Measurements from ENCODE around the gene MCC. TPM values are rescaled to one million over a fixed set of nuclear protein-coding genes. Genes with fewer than 3 reads are reported as not detected.

Gene MCC
- total RNA-seq, 4 donors from 2014 or later, result 6.8 to 11.9 (median 9.0) TPM

GRCh38 chr5:113047234-113047633 is 441.0 kb downstream of the MCC start:
- H3K4me1 ChIP-seq, result no peaks in the 10 kb centered on the region
- H3K36me3 ChIP-seq, result no peaks in the 10 kb centered on the region
- intact Hi-C loops (cut with DNase I; ENCODE audit: low total_unique reads), result no loop called here
- no peak overlapping the region for H3K27ac ChIP-seq
- H3K4me3 ChIP-seq, result no peak overlapping the region
- DNase-seq (no peak), ATAC-seq (no peak)
- TF ChIP-seq POLR2A (IDR thresholded peaks at IDR 0.05) (no peak), CTCF (IDR thresholded peaks at IDR 0.05 in 4 of 5, conservative IDR thresholded peaks at IDR 0.05 in 1 of 5) (no peak)
- in situ Hi-C loops (cut with MboI; ENCODE audit: low sequenced_read_pairs in 4 of 4), result loop anchor here in 1 of 4 donors (25.0 kb wide), 1 partner anchor 465 kb away; the partner anchor contains the start of gene YTHDC2
- no peaks in the 10 kb centered on the region for H3K9me3 ChIP-seq
- no peaks in the 10 kb centered on the region for H3K27me3 ChIP-seq

- no peaks in the 10 kb centered on the region for H3K27me3 ChIP-seq
- intact Hi-C loops (cut with DNase I; ENCODE audit: low total_unique reads), result no loop called here
- H3K9me3 ChIP-seq, result no peaks in the 10 kb centered on the region
- no peaks in the 10 kb centered on the region for H3K36me3 ChIP-seq
- H3K4me3 ChIP-seq, result no peak overlapping the region
- in situ Hi-C loops (cut with MboI; ENCODE audit: low sequenced_read_pairs in 4 of 4), result loop anchor here in 1 of 4 donors (25.0 kb wide), 1 partner anchor 467 kb away; the partner anchor contains the start of gene YTHDC2
- H3K4me1 ChIP-seq, result no peaks in the 10 kb centered on the region
- TF ChIP-seq CTCF (IDR thresholded peaks at IDR 0.05 in 4 of 5, conservative IDR thresholded peaks at IDR 0.05 in 1 of 5) (no peak), POLR2A (IDR thresholded peaks at IDR 0.05) (no peak)
- no peak overlapping the region for H3K27ac ChIP-seq
- ATAC-seq, result no peak
- no peak for DNase-seq
Observed at GRCh38 chr5:113044776-113045465, 443.3 kb downstream of the MCC start.

GRCh38 chr5:113043491-113043931 is 444.7 kb downstream of the MCC start:
- Histone ChIP-seq H3K4me3 (no peak overlapping the region), H3K36me3 (no peaks in the 10 kb centered on the region), H3K4me1 (no peaks in the 10 kb centered on the region), H3K9me3 (no peaks in the 10 kb centered on the region), H3K27ac (no peak overlapping the region), H3K27me3 (no peaks in the 10 kb centered on the region)
- ATAC-seq (peak in 1 of 2 donors; percentile 31), DNase-seq (no peak)
- no peak for TF ChIP-seq POLR2A (IDR thresholded peaks at IDR 0.05)
- peak in 2 of 5 experiments; percentile 14 to 17 for TF ChIP-seq CTCF (IDR thresholded peaks at IDR 0.05 in 4 of 5, conservative IDR thresholded peaks at IDR 0.05 in 1 of 5)
- in situ Hi-C loops (cut with MboI; ENCODE audit: low sequenced_read_pairs in 4 of 4) (loop anchor here in 1 of 4 donors (25.0 kb wide), 1 partner anchor 469 kb away; the partner anchor contains the start of gene YTHDC2), intact Hi-C loops (cut with DNase I; ENCODE audit: low total_unique reads) (no loop called here)

GRCh38 chr5:113042491-113043243 is 445.6 kb downstream of the MCC start:
- DNase-seq (no peak), ATAC-seq (no peak)
- Histone ChIP-seq H3K4me1 (no peaks in the 10 kb centered on the region), H3K27me3 (no peaks in the 10 kb centered on the region), H3K9me3 (no peaks in the 10 kb centered on the region), H3K4me3 (no peak overlapping the region), H3K36me3 (no peaks in the 10 kb centered on the region), H3K27ac (no peak overlapping the region)
- intact Hi-C loops (cut with DNase I; ENCODE audit: low total_unique reads), result no loop called here
- TF ChIP-seq CTCF (IDR thresholded peaks at IDR 0.05 in 4 of 5, conservative IDR thresholded peaks at IDR 0.05 in 1 of 5) (no peak), POLR2A (IDR thresholded peaks at IDR 0.05) (no peak)
- in situ Hi-C loops (cut with MboI; ENCODE audit: low sequenced_read_pairs in 4 of 4), result loop anchor here in 1 of 4 donors (25.0 kb wide), 1 partner anchor 470 kb away; the partner anchor contains the start of gene YTHDC2
